HepG2 (cell line): Measurements from ENCODE around the gene CERS6.

Experiments
- POLR2A ChIP-seq, 2 experiments: IDR thresholded peaks; 2 replicates each; pipeline ENCODE4 v1.6.1; 2011; ENCODE audit warnings: low read depth in 2 of 2, low read length in 2 of 2, mild to moderate bottlenecking in 1 of 2, moderate library complexity in 1 of 2; ENCODE audit not compliant: insufficient read depth in 1 of 2
- SMARCE1 ChIP-seq: fragments of 450-650 bp; IDR thresholded peaks from 2 replicates; pipeline ENCODE4 v1.6.1; 2017; ENCODE audit warnings: borderline replicate concordance

GRCh38 chr2:168667156-168667555 is 211.1 kb downstream of the CERS6 start:
- TF ChIP-seq SMARCE1 (no peak), POLR2A (IDR thresholded peaks at IDR 0.05; ENCODE audit: insufficient read depth in 1 of 2, low read depth in 2 of 2, low read length in 2 of 2) (no peak)
